PC-3 (cell line): ENCODE measurements around the gene PRSS50. TPM values are rescaled to one million over a fixed set of nuclear protein-coding genes. Genes with fewer than 3 reads are reported as not detected.

ENCODE experiments used
- ATAC-seq: fragments of 200-7000 bp; cut with Tn5 transposase; 2 replicates; pipeline ENCODE4 v1.9.1; 2020; ENCODE audit warnings: mild to moderate bottlenecking, moderate library complexity
- BruUV-seq: library from RNA; stranded (reverse); fragments of 400-500 nt; replicated peaks from 2 replicates; lab custom pipeline; 2021; lab: Mats Ljungman, UMichigan
- CTCF ChIA-PET: fragments of 300-600 bp; sonication (Branson Sonifier 250); formaldehyde crosslinking; loops from one replicate; lab custom pipeline; 2022; ENCODE audit warnings: antibody characterized with exemption; lab: Charles Lee
- POLR2A ChIA-PET: fragments of 300-600 bp; sonication (Branson Sonifier 250); formaldehyde crosslinking; loops from one replicate; lab custom pipeline; 2022; ENCODE audit warnings: antibody characterized with exemption; ENCODE audit not compliant: unreplicated experiment; lab: Charles Lee
- DNase-seq: peaks from one replicate; pipeline ENCODE4 v3.0.0-alpha.2; 2015
- H2AFZ ChIP-seq: fragments of 300-600 bp; sonication (generic); 2 replicates; pipeline ENCODE4 v1.6.0; 2016; ENCODE audit warnings: antibody characterized with exemption, low read length
- H3F3A ChIP-seq: fragments of 300-600 bp; sonication (generic); one replicate; pipeline ENCODE4 v1.6.0; 2017; ENCODE audit warnings: antibody characterized with exemption, low read length, control low read depth, mild to moderate bottlenecking; ENCODE audit not compliant: unreplicated experiment
- H3K27ac ChIP-seq: fragments of 300-600 bp; sonication (generic); 2 replicates; pipeline ENCODE4 v1.5.1; 2016; ENCODE audit warnings: mild to moderate bottlenecking, low read length
- H3K27me3 ChIP-seq: fragments of 300-600 bp; sonication (generic); 2 replicates; pipeline ENCODE4 v1.6.1; 2016; ENCODE audit warnings: low read length, mixed read lengths
- H3K36me3 ChIP-seq: fragments of 300-600 bp; sonication (generic); 2 replicates; pipeline ENCODE4 v1.6.1; 2016; ENCODE audit warnings: low read depth, mixed run types, low read length, mixed read lengths
- H3K4me1 ChIP-seq: fragments of 300-600 bp; sonication (generic); 2 replicates; pipeline ENCODE4 v1.5.1; 2016; ENCODE audit warnings: low read length; ENCODE audit not compliant: insufficient read depth
- H3K4me2 ChIP-seq: fragments of 300-600 bp; sonication (generic); 2 replicates; pipeline ENCODE4 v1.6.0; 2016; ENCODE audit warnings: low read length
- H3K4me3 ChIP-seq: fragments of 300-600 bp; sonication (generic); 2 replicates; pipeline ENCODE4 v1.5.1; 2016; ENCODE audit warnings: mild to moderate bottlenecking, low read length, mixed read lengths
- H3K79me2 ChIP-seq: fragments of 300-600 bp; sonication (generic); 2 replicates; pipeline ENCODE4 v1.6.1; 2017; ENCODE audit warnings: low read length, mixed read lengths
- H3K9ac ChIP-seq: fragments of 300-600 bp; sonication (generic); 2 replicates; pipeline ENCODE4 v1.6.0; 2016; ENCODE audit warnings: mild to moderate bottlenecking, low read length
- H3K9me2 ChIP-seq: fragments of 300-600 bp; sonication (generic); replicated peaks from 2 replicates; pipeline ENCODE4 v1.6.1; 2016; ENCODE audit warnings: mixed run types, low read length, mixed read lengths
- H3K9me3 ChIP-seq: fragments of 300-600 bp; sonication (generic); 2 replicates; pipeline ENCODE4 v1.6.1; 2016; ENCODE audit warnings: low read length, mixed read lengths
- H4K20me1 ChIP-seq: fragments of 300-600 bp; sonication (generic); 2 replicates; pipeline ENCODE4 v1.6.1; 2016; ENCODE audit warnings: low read length, mixed read lengths
- EZH2 ChIP-seq: fragments of 300-600 bp; sonication (generic); IDR thresholded peaks from one replicate; pipeline ENCODE4 v1.6.1; 2017; ENCODE audit warnings: antibody characterized with exemption, mild to moderate bottlenecking, low read length; ENCODE audit not compliant: unreplicated experiment
- EZH2phosphoT487 ChIP-seq: fragments of 300-600 bp; sonication (generic); IDR thresholded peaks from 2 replicates; pipeline ENCODE4 v1.6.1; 2018; ENCODE audit warnings: mild to moderate bottlenecking, antibody characterized with exemption, low read length, borderline replicate concordance
- intact Hi-C: fragments of 100-400 bp; cut with micrococcal nuclease; formaldehyde crosslinking; loops from 2 replicates; pipeline ENCODE4 v1.9.0; 2023
- total RNA-seq: library from RNA; depleted of rRNA; stranded (reverse); fragments of >200 nt; gene quantifications from 2 replicates; pipeline ENCODE4 v1.2.3, GENCODE V29; 2014
- TF ChIP-seq, protein P1 (sequence below): fragments of 300-600 bp; sonication (generic); conservative IDR thresholded peaks from 2 replicates; pipeline ENCODE4 v1.5.1; 2017; ENCODE audit warnings: antibody characterized with exemption, low read depth, mild to moderate bottlenecking, low read length

The PRSS50 gene
- total RNA-seq, 1 experiment from 2014 or later: not detected

DNA sequence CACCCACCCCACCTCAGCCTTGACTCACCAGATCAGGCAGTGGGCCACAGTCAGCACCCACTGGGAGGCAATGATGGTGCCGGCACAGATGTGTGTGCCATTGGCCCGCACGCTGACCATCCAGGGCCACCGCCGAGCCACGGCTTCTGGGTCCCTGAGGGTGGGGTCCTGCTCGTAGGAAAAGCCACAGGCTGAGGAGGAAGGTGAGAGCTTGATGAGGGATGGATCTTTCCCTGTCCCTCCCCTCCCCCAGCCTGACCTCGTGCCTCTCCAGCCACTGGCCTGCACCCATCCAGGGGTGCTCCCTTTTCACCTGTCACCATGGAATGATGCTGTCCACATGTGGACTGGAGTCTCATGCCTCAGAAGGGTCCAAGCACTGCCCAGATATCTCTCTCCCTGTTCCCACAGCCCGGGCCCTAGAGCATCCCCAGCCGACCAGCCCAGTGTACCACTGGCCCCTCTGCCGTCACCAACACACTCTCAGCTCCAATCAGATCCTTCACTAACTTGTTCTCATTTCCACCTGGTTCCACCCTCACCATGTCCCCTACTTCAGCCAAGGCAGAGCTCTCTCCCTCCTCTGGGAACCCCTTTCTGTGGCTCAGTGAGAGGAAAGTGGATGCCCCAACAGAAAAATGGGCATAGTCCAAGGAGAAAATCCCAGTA lies 2.0 kb downstream of the PRSS50 start:
- H3K4me3 ChIP-seq: no peak overlapping the region
- no peak for TF ChIP-seq EZH2
- TF ChIP-seq, protein P1, sequence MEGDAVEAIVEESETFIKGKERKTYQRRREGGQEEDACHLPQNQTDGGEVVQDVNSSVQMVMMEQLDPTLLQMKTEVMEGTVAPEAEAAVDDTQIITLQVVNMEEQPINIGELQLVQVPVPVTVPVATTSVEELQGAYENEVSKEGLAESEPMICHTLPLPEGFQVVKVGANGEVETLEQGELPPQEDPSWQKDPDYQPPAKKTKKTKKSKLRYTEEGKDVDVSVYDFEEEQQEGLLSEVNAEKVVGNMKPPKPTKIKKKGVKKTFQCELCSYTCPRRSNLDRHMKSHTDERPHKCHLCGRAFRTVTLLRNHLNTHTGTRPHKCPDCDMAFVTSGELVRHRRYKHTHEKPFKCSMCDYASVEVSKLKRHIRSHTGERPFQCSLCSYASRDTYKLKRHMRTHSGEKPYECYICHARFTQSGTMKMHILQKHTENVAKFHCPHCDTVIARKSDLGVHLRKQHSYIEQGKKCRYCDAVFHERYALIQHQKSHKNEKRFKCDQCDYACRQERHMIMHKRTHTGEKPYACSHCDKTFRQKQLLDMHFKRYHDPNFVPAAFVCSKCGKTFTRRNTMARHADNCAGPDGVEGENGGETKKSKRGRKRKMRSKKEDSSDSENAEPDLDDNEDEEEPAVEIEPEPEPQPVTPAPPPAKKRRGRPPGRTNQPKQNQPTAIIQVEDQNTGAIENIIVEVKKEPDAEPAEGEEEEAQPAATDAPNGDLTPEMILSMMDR: no peak
- no peak for TF ChIP-seq EZH2phosphoT487
- ChIA-PET POLR2A (no interaction called here), CTCF (interaction anchor here (0.5 kb wide), 1 partner anchor 88 kb away, joined by 3 read pairs; no protein-coding TSS in a partner anchor)
- H3K9me3 ChIP-seq: no peaks in the 10 kb centered on the region
- H3K4me1 ChIP-seq: no peaks in the 10 kb centered on the region
- no peak overlapping the region for H3K4me2 ChIP-seq
- no peak overlapping the region for H3K9ac ChIP-seq
- no peak overlapping the region for H2AFZ ChIP-seq
- H3K9me2 ChIP-seq: no peaks in the 10 kb centered on the region
- no peaks in the 10 kb centered on the region for H4K20me1 ChIP-seq
- ATAC-seq (no peak), DNase-seq (no peak)
- intact Hi-C loops: no loop called here
- H3K36me3 ChIP-seq: no peaks in the 10 kb centered on the region
- H3K79me2 ChIP-seq: no peaks in the 10 kb centered on the region
- H3F3A ChIP-seq: no peaks in the 10 kb centered on the region
- no peaks in the 10 kb centered on the region for H3K27me3 ChIP-seq
- H3K27ac ChIP-seq: no peak overlapping the region
- no TSS peak for BruUV-seq

DNA sequence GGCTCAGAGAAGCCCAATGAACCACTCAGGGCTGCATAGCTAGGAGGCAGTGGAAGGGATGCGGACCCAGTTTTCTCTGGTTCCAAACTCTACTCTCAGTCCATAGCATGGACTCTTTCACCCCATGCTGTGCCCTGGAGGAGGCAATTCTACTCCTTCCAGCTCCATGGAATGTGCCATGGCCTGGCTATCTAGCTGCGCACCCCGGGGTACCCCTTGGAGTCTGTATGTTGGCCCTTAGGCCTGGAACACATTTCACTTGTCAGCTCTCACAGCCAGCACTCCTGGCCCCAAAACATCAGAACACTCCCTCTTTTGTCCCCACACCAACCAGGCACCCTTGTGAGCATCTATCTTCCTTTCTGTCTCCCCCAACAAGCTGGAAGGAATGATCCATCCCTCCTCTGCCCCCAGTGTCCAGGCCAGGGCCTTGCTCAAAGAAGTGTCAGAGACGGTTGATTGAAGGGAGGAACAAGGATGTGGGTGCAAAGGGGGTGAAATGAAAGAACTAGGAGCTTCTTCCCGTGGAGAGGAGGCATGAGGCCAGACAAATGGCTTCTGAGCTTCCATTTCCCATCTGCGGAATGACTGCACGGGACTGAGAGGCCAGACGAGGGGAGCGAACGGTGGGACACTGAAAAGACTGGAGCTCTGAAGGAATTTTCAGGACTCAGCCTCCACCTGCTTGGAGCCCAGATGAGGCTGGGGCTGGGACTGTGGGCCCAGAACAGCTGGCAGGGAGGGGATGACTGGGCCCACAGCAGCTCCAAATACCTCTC lies 2.8 kb downstream of the PRSS50 start:
- no peak for ATAC-seq
- H3K4me1 ChIP-seq: no peaks in the 10 kb centered on the region
- no peak overlapping the region for H2AFZ ChIP-seq
- H3K27ac ChIP-seq: no peak overlapping the region
- no peak overlapping the region for H3K9ac ChIP-seq
- DNase-seq: no peak
- TF ChIP-seq, protein P1: no peak
- TF ChIP-seq EZH2phosphoT487 (no peak), EZH2 (no peak)
- CTCF ChIA-PET: interaction anchor here (0.5 to 1.1 kb wide), 2 partner anchors 9 to 88 kb away, joined by 3 to 4 read pairs; no protein-coding TSS in a partner anchor
- H4K20me1 ChIP-seq: no peaks in the 10 kb centered on the region
- H3F3A ChIP-seq: no peaks in the 10 kb centered on the region
- H3K27me3 ChIP-seq: no peaks in the 10 kb centered on the region
- BruUV-seq: no TSS peak
- intact Hi-C loops: no loop called here
- H3K9me2 ChIP-seq: no peaks in the 10 kb centered on the region
- POLR2A ChIA-PET: no interaction called here
- no peaks in the 10 kb centered on the region for H3K36me3 ChIP-seq
- H3K79me2 ChIP-seq: no peaks in the 10 kb centered on the region
- no peaks in the 10 kb centered on the region for H3K9me3 ChIP-seq
- no peak overlapping the region for H3K4me2 ChIP-seq
- H3K4me3 ChIP-seq: no peak overlapping the region
